Choroid plexus epithelial cell (primary cell): Measurements from ENCODE around the gene PBRM1.

ENCODE experiments used
- DNase-seq: peaks from one replicate; pipeline ENCODE4 v3.0.0-alpha.2; 2010; ENCODE audit warnings: low read depth
- H3K4me3 ChIP-seq: 2 replicates; pipeline ENCODE4 v1.5.1; 2011; ENCODE audit warnings: low read depth, mild to moderate bottlenecking, control low read depth, low read length, moderate library complexity
- TF ChIP-seq, protein P1 (sequence below): conservative IDR thresholded peaks from 2 replicates; pipeline ENCODE4 v1.5.1; 2011; ENCODE audit warnings: low read depth, mild to moderate bottlenecking, control low read depth, inconsistent platforms, low read length, moderate library complexity

Gene PBRM1

GRCh38 chr3:52722491-52722890 lies 36.8 kb upstream of the PBRM1 start:
- H3K4me3 ChIP-seq, result no peak overlapping the region
- TF ChIP-seq, protein P1, sequence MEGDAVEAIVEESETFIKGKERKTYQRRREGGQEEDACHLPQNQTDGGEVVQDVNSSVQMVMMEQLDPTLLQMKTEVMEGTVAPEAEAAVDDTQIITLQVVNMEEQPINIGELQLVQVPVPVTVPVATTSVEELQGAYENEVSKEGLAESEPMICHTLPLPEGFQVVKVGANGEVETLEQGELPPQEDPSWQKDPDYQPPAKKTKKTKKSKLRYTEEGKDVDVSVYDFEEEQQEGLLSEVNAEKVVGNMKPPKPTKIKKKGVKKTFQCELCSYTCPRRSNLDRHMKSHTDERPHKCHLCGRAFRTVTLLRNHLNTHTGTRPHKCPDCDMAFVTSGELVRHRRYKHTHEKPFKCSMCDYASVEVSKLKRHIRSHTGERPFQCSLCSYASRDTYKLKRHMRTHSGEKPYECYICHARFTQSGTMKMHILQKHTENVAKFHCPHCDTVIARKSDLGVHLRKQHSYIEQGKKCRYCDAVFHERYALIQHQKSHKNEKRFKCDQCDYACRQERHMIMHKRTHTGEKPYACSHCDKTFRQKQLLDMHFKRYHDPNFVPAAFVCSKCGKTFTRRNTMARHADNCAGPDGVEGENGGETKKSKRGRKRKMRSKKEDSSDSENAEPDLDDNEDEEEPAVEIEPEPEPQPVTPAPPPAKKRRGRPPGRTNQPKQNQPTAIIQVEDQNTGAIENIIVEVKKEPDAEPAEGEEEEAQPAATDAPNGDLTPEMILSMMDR, result no peak
- no peak for DNase-seq

GRCh38 chr3:52721730-52722008 lies 36.0 kb upstream of the PBRM1 start:
- TF ChIP-seq, protein P1, result no peak
- no peak overlapping the region for H3K4me3 ChIP-seq
- DNase-seq, result no peak

GRCh38 chr3:52721002-52721729 lies 35.5 kb upstream of the PBRM1 start:
- TF ChIP-seq, protein P1, result no peak
- H3K4me3 ChIP-seq, result no peak overlapping the region
- DNase-seq, result peak; percentile 2

- no peak for DNase-seq
- TF ChIP-seq, protein P1, result no peak
- no peak overlapping the region for H3K4me3 ChIP-seq
Measured at GRCh38 chr3:52719618-52720017, 33.9 kb upstream of the PBRM1 start.

DNA sequence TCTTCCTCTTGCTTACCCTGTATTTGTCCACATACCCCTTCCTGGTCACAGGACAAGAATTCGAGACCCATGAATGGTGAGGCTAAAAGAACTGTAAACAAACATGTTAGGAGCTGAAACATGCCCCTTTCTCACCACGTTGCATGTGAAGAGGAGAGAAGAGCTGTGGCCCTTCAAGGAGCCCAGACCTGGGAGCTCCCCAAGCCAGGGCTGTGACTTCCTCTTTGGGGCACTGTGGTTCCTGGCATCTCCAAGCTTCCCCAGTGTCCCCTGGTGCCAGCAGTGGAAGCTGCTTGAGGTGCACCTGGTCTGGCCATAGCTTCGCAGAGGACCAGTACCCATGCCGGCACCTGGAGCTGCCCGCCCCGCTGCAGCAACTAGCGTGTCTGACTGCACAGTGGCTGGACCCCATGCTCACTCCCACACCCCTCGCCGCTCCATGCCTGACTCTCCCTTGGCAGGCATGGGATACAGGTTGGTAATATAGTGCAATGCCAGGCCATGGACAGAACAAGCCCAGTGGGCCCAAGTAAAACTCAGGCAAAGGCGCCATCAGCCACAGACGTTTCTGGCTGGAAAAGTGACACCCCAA lies 30.1 kb upstream of the PBRM1 start:
- TF ChIP-seq, protein P1, result no peak
- DNase-seq, result no peak
- H3K4me3 ChIP-seq, result no peak overlapping the region

GRCh38 chr3:52714335-52715302 lies 28.9 kb upstream of the PBRM1 start:
- no peak for DNase-seq
- TF ChIP-seq, protein P1, result no peak
- H3K4me3 ChIP-seq, result no peak overlapping the region
